Activated gamma-delta T cell treated with anti-CD3 and anti-CD28 coated beads, Interleukin-2, amount 50 U/mL, for 16 hours (primary cell): Measurements from ENCODE around the gene RXRB.

Source experiments
- DNase-seq: peaks from one replicate; pipeline ENCODE4 v3.0.0-alpha.2; 2020; ENCODE audit warnings: low read depth

RXRB gene

GRCh38 chr6:33195304-33196165 is 4.9 kb downstream of the RXRB start:
- no peak for DNase-seq

DNA sequence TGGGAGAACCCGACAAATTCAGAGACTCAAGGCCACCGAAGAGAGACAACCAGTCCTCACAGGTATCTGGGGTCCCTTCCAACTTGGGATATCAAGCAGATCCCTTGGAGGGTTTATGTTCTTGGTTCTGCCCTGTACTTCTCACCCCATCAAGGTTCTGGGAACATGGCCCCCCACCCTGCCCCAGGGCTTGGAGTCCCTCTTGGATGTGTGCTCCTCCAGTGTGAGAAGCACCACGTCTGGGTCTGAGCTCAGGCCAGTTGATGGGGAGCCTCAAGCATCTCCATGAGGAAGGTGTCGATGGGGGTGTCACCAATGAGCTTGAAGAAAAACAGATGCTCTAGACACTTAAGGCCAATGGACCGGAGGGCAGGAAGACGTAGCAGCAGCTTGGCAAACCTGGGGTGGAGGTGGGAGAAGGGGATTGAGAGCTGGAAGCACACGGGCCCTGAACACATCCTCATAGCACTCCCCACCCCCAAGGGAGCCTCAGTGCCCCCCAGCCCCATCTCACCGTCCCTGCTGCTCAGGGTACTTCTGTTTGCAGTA is 6.0 kb downstream of the RXRB start:
- DNase-seq: no peak

GRCh38 chr6:33193619-33194018 is 6.8 kb downstream of the RXRB start:
- DNase-seq: no peak

- no peak for DNase-seq
Observed at GRCh38 chr6:33192671-33193602, 7.5 kb downstream of the RXRB start.

GRCh38 chr6:33192105-33192646 is 8.3 kb downstream of the RXRB start, which contains the start of gene COL11A2:
Gene COL11A2 (minus strand): TSS chr6:33192467. CDS start chr6:33192240, 227 bp downstream.
- DNase-seq: no peak

- DNase-seq: no peak
Observed at GRCh38 chr6:33191383-33192104, 8.9 kb downstream of the RXRB start.

DNA sequence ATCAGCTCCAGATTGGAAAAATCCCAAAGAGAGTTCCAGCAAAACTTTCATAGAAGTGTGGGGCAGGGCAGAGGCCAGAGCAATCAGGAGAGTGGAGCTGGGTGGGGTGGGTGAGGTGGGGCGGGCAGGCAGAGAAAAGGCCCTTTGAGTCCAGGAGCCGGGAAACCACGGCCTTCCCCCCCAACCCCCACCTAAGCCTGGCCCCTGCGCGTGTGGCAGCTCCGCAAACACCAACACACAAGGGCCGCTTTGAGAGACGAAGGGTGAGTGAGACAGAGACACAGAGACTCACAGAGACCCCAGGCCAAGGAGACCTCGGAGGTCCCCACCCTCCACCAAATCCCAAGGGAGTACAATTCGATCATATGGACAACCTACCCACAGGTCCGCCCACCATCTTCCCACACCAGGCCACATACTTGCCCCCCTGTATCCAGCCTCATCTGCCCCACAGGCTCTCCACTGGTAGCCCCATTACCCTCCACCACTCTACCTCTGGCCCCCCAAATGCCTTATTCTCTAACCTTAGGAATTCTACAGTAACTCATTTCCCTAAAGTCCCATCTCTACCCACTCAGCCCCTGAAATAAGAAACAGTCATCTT is 9.9 kb downstream of the RXRB start:
- no peak for DNase-seq

GRCh38 chr6:33189625-33190448 is 10.6 kb downstream of the RXRB start:
- no peak for DNase-seq

GRCh38 chr6:33189164-33189563 is 11.3 kb downstream of the RXRB start:
- no peak for DNase-seq

- DNase-seq: no peak
Observed at GRCh38 chr6:33187809-33188208, 12.7 kb downstream of the RXRB start.

DNA sequence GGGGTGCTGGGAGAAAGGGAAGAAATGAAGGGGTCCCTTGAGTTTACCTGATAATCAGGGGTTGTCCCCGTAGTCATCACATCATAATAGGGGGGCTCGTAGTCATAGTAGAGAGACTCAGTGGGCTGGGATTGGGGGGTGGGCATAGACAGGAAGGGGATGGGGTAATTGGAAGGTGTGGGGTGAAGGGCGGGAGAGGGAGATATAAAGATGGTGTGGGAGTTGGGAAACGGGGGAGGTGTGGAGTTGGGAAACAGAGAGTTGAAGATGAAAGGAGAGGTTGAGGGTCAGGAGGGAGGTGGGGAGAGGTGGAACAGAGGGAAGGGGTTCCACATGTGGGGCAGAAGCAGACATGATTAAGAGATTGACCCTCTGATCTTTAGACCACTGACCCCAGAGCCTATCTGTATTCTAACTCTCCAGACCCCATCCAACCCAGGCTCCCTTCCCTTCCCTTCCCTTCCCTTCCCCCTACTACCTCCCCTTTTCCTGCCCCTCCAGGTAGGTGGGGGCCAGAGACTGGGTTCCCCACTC is 14.7 kb downstream of the RXRB start:
- DNase-seq: no peak

DNA sequence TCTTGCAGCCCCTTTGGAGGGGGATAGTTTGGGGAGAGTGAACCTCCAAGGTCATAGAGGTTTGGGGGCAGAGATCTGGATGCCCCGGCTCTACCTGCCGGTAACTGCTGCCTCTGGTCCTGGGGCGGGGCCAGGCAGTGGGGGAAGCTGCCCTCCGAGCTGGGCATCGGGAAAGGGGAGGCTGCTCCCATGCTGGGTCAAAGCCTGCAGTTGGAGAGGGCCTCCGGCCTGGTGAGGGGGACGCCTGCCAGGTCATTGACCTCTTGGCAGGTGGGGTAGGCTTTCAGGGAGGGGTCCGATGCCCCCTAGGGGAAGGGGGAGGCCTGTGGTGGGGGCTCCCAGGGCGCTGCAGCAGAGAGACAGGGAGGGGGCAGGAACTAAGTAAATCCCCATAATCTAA is 15.3 kb downstream of the RXRB start:
- no peak for DNase-seq

GRCh38 chr6:33183071-33183683 is 17.3 kb downstream of the RXRB start:
- no peak for DNase-seq

DNA sequence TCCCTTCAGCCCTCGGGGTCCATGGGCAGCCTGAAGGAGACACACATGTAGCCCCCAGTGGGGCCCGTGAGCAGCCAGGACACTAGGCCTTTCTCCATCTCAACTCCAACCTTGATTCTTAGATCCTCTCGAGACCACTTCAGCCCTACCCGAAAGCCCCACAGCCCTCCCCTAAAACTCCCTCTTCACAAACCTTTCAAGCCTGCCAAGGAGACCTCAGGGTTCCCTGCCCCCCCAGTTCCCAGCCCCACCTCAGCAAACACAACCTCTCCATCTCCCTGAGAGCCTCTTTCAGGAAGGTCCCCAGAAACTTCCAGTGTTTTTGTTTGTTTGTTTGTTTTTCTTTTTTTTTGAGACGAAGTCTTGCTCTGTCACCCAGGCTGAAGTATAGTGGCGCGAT is 19.3 kb downstream of the RXRB start:
- no peak for DNase-seq

DNA sequence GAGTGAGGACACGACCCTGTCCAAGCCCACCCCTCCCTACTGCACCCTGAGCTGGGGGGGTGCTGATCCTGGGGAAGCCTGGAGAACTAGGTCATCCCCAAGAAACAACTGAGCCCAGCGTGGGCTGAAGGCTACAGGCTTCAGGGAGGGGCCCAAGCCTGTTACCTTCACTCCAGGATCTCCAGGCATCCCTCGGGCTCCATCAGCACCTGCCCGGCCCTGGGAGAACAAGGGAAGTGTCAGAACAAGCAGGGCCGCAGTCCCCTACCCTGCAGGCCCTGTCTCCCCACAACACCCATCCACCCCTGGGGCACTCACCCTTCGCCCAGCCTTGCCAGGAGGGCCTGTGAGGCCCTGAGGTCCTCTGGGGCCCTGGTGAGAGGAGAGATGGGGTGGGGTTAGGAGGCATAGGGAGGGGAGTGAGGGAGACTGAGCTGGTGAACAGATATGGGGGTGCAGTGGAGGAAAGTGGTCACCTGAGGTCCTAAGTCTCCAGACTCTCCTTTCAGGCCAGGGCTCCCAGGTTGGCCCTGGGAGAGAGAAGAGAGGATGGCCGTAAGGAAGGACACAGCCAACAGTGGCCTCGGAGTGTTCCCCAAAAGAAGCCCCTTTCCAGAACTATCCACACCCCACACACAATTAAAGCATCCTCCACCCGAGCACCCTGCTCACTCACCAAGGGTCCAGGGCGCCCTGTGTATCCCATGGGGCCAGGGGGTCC is 21.6 kb downstream of the RXRB start:
- DNase-seq: no peak

DNA sequence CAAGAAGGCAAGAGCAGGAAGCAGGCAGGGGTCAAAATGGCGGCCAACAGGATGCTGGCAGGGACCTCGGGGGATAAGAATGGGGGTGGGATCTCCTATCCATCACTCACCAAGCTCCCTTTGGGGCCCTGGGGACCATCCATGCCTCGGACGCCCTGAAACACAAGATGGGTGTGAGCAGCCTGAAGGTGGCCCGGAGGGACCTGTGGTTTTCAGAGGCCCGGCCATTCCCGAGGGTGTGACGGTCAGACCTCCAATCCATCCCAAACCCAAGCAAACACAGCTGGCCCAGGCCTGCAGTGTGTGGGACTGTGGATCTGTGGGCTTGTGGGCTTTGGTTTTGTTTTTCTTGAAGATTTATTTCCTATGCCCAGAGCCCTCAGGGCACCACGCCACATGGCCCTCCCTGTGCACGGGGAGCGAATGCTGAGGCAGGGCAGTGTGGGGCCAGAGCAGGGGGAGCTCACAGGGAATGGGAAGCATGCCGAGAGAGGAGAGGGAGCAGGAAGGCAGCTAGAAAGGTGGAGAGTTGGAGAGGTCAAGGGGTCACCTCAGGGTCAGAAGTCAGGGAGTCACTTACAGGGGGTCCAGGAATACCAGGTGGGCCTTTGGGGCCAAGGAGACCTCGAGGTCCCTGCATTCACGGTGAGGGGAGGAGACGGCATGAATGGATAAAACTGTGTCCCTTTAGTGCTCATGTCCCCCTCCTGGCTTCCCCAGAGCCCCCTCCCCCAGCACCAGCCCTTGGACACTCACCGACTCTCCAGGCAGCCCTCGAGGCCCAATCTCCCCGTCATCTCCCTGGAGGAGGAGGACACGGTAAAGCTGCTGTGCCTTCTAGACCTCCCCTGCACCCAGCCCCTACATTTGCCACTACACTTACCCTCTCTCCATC is 22.7 kb downstream of the RXRB start:
- no peak for DNase-seq

- DNase-seq: no peak
Observed at GRCh38 chr6:33176906-33177305, 23.6 kb downstream of the RXRB start.
